HepG2 (cell line): ENCODE results near the gene FBF1. TPM values are rescaled to one million over a fixed set of nuclear protein-coding genes. Genes with fewer than 3 reads are reported as not detected.

Source experiments
- AHR ChIP-seq: IDR thresholded peaks from 2 replicates; pipeline ENCODE4 v1.6.1; 2018; ENCODE audit warnings: missing genetic modification reagents, missing compliant biosample characterization
- HHEX ChIP-seq: IDR thresholded peaks from 2 replicates; pipeline ENCODE4 v1.6.1; 2016; ENCODE audit warnings: control low read depth
- JUNB ChIP-seq: sonication (generic); formaldehyde crosslinking; IDR thresholded peaks from 2 replicates; pipeline ENCODE4 v1.8.0; 2022; ENCODE audit warnings: missing genetic modification reagents, mild to moderate bottlenecking, borderline replicate concordance
- JUND ChIP-seq: sonication (generic); formaldehyde crosslinking; IDR thresholded peaks from 2 replicates; pipeline ENCODE4 v1.8.0; 2022; ENCODE audit warnings: mild to moderate bottlenecking, missing genetic modification reagents
- MBNL3 ChIP-seq: fragments of 250-450 bp; sonication (Bioruptor Pico); conservative IDR thresholded peaks from 2 replicates; pipeline ENCODE4 v1.8.0; 2022; ENCODE audit warnings: mild to moderate bottlenecking, inconsistent platforms
- PAXIP1 ChIP-seq: sonication (generic); formaldehyde crosslinking; conservative IDR thresholded peaks from 2 replicates; pipeline ENCODE4 v1.4.0; 2020; ENCODE audit warnings: mild to moderate bottlenecking, missing genetic modification reagents, moderate library complexity
- POLR2AphosphoS5 ChIP-seq: IDR thresholded peaks from 2 replicates; pipeline ENCODE4 v1.6.1; 2012; ENCODE audit warnings: low read depth, low read length
- POLR2G ChIP-seq: fragments of 200-400 bp; formaldehyde crosslinking; IDR thresholded peaks from 2 replicates; pipeline ENCODE4 v1.6.1; 2018; ENCODE audit warnings: mild to moderate bottlenecking, low read depth, low read length, moderate library complexity
- TBP ChIP-seq: sonication (generic); formaldehyde crosslinking; IDR thresholded peaks from 2 replicates; pipeline ENCODE4 v1.5.0; 2020; ENCODE audit warnings: missing genetic modification reagents
- TBX3 ChIP-seq: fragments of 450-650 bp; IDR thresholded peaks from 2 replicates; pipeline ENCODE4 v1.6.1; 2017; ENCODE audit warnings: antibody characterized with exemption, mild to moderate bottlenecking, inconsistent platforms, borderline replicate concordance
- TEAD2 ChIP-seq: sonication (generic); formaldehyde crosslinking; IDR thresholded peaks from 2 replicates; pipeline ENCODE4 v1.9.0; 2021; ENCODE audit warnings: missing genetic modification reagents
- YEATS4 ChIP-seq: sonication (generic); formaldehyde crosslinking; IDR thresholded peaks from 2 replicates; pipeline ENCODE4 v1.4.0; 2020; ENCODE audit warnings: missing genetic modification reagents, borderline replicate concordance
- ZFP1 ChIP-seq: IDR thresholded peaks from 2 replicates; pipeline ENCODE4 v1.6.1; 2016
- ZFP36 ChIP-seq: fragments of 150-350 bp; IDR thresholded peaks from 2 replicates; pipeline ENCODE4 v1.6.1; 2018; ENCODE audit warnings: borderline replicate concordance, low read length, low read depth; ENCODE audit not compliant: partially characterized antibody
- ZNF251 ChIP-seq: sonication (generic); formaldehyde crosslinking; IDR thresholded peaks from 2 replicates; pipeline ENCODE4 v1.9.0; 2021; ENCODE audit warnings: mild to moderate bottlenecking, missing genetic modification reagents
- ZNF547 ChIP-seq: sonication (generic); formaldehyde crosslinking; IDR thresholded peaks from 2 replicates; pipeline ENCODE4 v1.5.1; 2020; ENCODE audit warnings: mild to moderate bottlenecking, missing genetic modification reagents
- ZNF644 ChIP-seq: IDR thresholded peaks from 2 replicates; pipeline ENCODE4 v1.6.1; 2016; ENCODE audit warnings: low read depth
- ZNF710 ChIP-seq: sonication (generic); formaldehyde crosslinking; IDR thresholded peaks from 2 replicates; pipeline ENCODE4 v1.5.0; 2020; ENCODE audit warnings: mild to moderate bottlenecking, missing genetic modification reagents, borderline replicate concordance
- ZNF768 ChIP-seq: sonication (generic); formaldehyde crosslinking; IDR thresholded peaks from 2 replicates; pipeline ENCODE4 v1.4.0; 2020; ENCODE audit warnings: missing genetic modification reagents
- ZSCAN22 ChIP-seq: sonication (generic); formaldehyde crosslinking; IDR thresholded peaks from 2 replicates; pipeline ENCODE4 v1.4.0; 2020; ENCODE audit warnings: mild to moderate bottlenecking, missing genetic modification reagents
- polyA plus RNA-seq, 8 experiments: library from polyadenylated mRNA; depleted of rRNA in 3 of 8; stranded (reverse) in 7 of 8; unstranded in 1 of 8; fragments of >200 nt; fragmentation: Illumina TruSeq in 4 of 8; extraction: Trizol in 4 of 8; gene quantifications; 2 replicates each; pipeline versions ENCODE4 v1.2.1 to v1.2.3, GENCODE V29; 2011 to 2016; ENCODE audit warnings: low read depth in 4 of 8, missing spikeins in 1 of 8, mixed read lengths in 1 of 8; ENCODE audit not compliant: insufficient read depth in 1 of 8
- total RNA-seq, 5 experiments: library from RNA; depleted of rRNA; stranded (reverse); fragments of >200 nt; fragmentation: Illumina TruSeq; extraction: Trizol; gene quantifications; 2 replicates each; pipeline ENCODE4 v1.2.3, GENCODE V29; 2016; ENCODE audit warnings: low read depth in 1 of 5
- TF ChIP-seq, protein P1 (sequence below), 2 experiments: fragments of 450-650 bp in 1 of 2; sonication (generic) in 1 of 2; formaldehyde crosslinking; IDR thresholded peaks; 2 replicates each; pipeline versions ENCODE4 v1.5.0 to v1.8.0; 2020 to 2022; ENCODE audit warnings: mild to moderate bottlenecking in 1 of 2, missing genetic modification reagents in 1 of 2
- TF ChIP-seq, protein P2 (sequence below): sonication (generic); formaldehyde crosslinking; IDR thresholded peaks from 2 replicates; pipeline ENCODE4 v1.4.0; 2020; ENCODE audit warnings: mild to moderate bottlenecking, missing genetic modification reagents

The FBF1 gene
- total and polyA plus RNA-seq, 2 of the 13 experiments (the other 11 are each of a cell fraction or from before 2014, with no cell fraction given), result 2.4 to 8.1 TPM

DNA sequence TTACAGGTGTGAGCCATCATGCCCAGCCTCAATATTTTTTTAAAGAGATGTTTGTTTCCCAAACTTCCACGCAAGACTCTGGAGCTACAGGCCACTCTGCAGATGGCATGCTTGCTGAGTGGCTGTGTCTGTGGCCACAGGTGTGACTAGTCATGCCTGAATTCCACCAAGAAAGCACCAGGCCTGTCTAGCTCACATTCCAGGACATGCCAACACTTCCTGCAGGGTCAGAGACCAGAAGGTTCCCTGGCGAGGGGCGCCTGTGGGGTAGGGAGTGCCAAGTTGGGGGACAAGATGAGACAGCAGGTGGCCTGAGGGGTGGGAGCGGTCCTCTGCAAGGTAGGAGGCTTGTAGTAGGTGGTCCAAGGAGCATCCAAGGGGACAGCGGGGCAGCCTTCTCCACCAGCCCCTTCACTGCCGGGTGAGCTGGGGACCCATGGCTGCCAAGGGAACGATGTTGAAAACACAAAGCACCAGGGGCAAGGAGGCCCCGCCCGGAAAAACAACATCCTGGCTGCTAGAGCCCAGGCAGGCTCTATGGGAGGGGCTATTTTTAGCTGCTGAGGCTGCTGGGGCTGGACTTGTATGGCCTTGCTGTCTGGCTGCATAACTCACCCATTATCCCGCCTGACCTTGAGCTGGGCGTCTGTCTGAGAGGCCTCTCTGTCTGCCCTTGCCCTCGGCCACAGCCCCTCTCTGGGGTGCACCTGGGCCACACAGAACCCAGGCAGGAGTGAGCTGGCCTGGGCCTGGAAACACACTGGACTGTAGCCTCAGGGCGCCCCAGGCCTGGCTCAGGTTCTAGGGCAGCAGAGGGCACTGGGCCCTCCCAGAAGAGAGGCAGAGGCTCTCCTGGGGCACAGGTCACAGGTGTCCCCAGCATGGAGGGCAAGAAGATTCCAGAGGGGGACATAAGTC, 68.1 kb downstream of the FBF1 start (continued):
- TF ChIP-seq PAXIP1 (peak; percentile 96), ZNF251 (CRISPR knock-in tag) (no peak), JUNB (no peak), ZNF710 (CRISPR knock-in tag) (peak; percentile 83), TBP (0 out of 2 replicates have a peak, but pooled peaks have one; percentile 74), ZFP1 (no peak), ZFP36 (no peak), POLR2G (peak; percentile 94), YEATS4 (CRISPR knock-in tag) (peak; percentile 86; the same call in 1 of the 2 replicates), ZNF547 (peak; percentile 77), ZNF644 (no peak), TEAD2 (no peak), TBX3 (no peak; the same call in 1 of the 2 replicates), AHR (CRISPR knock-in tag) (no peak), JUND (peak; percentile 78; the same call in 1 of the 2 replicates), HHEX (CRISPR knock-in tag) (no peak), ZSCAN22 (no peak; the same call in 1 of the 2 replicates), MBNL3 (no peak), ZNF768 (peak; percentile 84; the same call in 1 of the 2 replicates), POLR2AphosphoS5 (peak; percentile 67)
- TF ChIP-seq, protein P1, sequence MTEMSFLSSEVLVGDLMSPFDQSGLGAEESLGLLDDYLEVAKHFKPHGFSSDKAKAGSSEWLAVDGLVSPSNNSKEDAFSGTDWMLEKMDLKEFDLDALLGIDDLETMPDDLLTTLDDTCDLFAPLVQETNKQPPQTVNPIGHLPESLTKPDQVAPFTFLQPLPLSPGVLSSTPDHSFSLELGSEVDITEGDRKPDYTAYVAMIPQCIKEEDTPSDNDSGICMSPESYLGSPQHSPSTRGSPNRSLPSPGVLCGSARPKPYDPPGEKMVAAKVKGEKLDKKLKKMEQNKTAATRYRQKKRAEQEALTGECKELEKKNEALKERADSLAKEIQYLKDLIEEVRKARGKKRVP (CRISPR knock-in tag; IDR thresholded peaks at IDR 0.05), result no peak
- TF ChIP-seq, protein P2, sequence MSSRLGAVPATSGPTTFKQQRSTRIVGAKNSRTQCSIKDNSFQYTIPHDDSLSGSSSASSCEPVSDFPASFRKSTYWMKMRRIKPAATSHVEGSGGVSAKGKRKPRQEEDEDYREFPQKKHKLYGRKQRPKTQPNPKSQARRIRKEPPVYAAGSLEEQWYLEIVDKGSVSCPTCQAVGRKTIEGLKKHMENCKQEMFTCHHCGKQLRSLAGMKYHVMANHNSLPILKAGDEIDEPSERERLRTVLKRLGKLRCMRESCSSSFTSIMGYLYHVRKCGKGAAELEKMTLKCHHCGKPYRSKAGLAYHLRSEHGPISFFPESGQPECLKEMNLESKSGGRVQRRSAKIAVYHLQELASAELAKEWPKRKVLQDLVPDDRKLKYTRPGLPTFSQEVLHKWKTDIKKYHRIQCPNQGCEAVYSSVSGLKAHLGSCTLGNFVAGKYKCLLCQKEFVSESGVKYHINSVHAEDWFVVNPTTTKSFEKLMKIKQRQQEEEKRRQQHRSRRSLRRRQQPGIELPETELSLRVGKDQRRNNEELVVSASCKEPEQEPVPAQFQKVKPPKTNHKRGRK, result peak; percentile 86; the same call in 1 of the 2 replicates
